Trophoblast cell (in vitro differentiated cells and primary cell): ENCODE results near the gene ALG1.

ENCODE experiments used
- DNase-seq, 2 donors: peaks; one replicate each; pipeline ENCODE4 v3.0.0-alpha.2; 2016
- H2AFZ ChIP-seq: 2 replicates; pipeline ENCODE4 v1.6.1; 2013; ENCODE audit warnings: low read length, moderate library complexity, mild to moderate bottlenecking; ENCODE audit not compliant: insufficient read depth, poor library complexity
- H2AK5ac ChIP-seq: 2 replicates; pipeline ENCODE4 v1.6.1; 2013; ENCODE audit warnings: mild to moderate bottlenecking, low read length
- H2BK120ac ChIP-seq: 2 replicates; pipeline ENCODE4 v1.6.1; 2013; ENCODE audit warnings: low read length, mild to moderate bottlenecking, moderate library complexity; ENCODE audit not compliant: insufficient read depth, poor library complexity
- H2BK12ac ChIP-seq: 2 replicates; pipeline ENCODE4 v1.6.1; 2013; ENCODE audit warnings: mild to moderate bottlenecking, low read length, moderate library complexity
- H2BK5ac ChIP-seq: 2 replicates; pipeline ENCODE4 v1.6.1; 2013; ENCODE audit warnings: low read length, low read depth, moderate library complexity, mild to moderate bottlenecking; ENCODE audit not compliant: poor library complexity
- H3K14ac ChIP-seq: 2 replicates; pipeline ENCODE4 v1.6.1; 2013; ENCODE audit warnings: mild to moderate bottlenecking, low read length
- H3K18ac ChIP-seq: 2 replicates; pipeline ENCODE4 v1.6.1; 2013; ENCODE audit warnings: mild to moderate bottlenecking, low read length
- H3K23ac ChIP-seq: 2 replicates; pipeline ENCODE4 v1.6.1; 2013; ENCODE audit warnings: low read length
- H3K27ac ChIP-seq: 2 replicates; pipeline ENCODE4 v1.5.1; 2013; ENCODE audit warnings: low read depth, mild to moderate bottlenecking, inconsistent platforms, low read length, moderate library complexity
- H3K27me3 ChIP-seq: 2 replicates; pipeline ENCODE4 v1.6.1; 2013; ENCODE audit warnings: inconsistent platforms, mild to moderate bottlenecking, low read length, moderate library complexity; ENCODE audit not compliant: insufficient read depth
- H3K36me3 ChIP-seq, 2 experiments: 1 replicate in 1 of 2; 2 replicates in 1 of 2; pipeline ENCODE4 v1.6.1; 2013; ENCODE audit warnings: low read length in 2 of 2, mild to moderate bottlenecking in 2 of 2, moderate library complexity in 1 of 2; ENCODE audit not compliant: insufficient read depth in 2 of 2, control insufficient read depth in 1 of 2
- H3K4ac ChIP-seq: 2 replicates; pipeline ENCODE4 v1.6.1; 2013; ENCODE audit warnings: low read depth, mild to moderate bottlenecking, low read length, moderate library complexity
- H3K4me1 ChIP-seq, 2 experiments: 1 replicate in 1 of 2; 2 replicates in 1 of 2; pipeline ENCODE4 v1.6.1; 2013; ENCODE audit warnings: low read length in 2 of 2, mild to moderate bottlenecking in 2 of 2, moderate library complexity in 1 of 2; ENCODE audit not compliant: insufficient read depth in 2 of 2, control insufficient read depth in 1 of 2
- H3K4me2 ChIP-seq: 2 replicates; pipeline ENCODE4 v1.6.1; 2013; ENCODE audit warnings: inconsistent platforms, mild to moderate bottlenecking, low read length, moderate library complexity
- H3K4me3 ChIP-seq: 2 replicates; pipeline ENCODE4 v1.5.1; 2013; ENCODE audit warnings: mild to moderate bottlenecking, low read depth, low read length, inconsistent platforms
- H3K79me1 ChIP-seq: one replicate; pipeline ENCODE4 v1.6.1; 2013; ENCODE audit warnings: low read length
- H3K79me2 ChIP-seq: 2 replicates; pipeline ENCODE4 v1.6.1; 2013; ENCODE audit warnings: low read length, mild to moderate bottlenecking; ENCODE audit not compliant: control insufficient read depth, insufficient read depth, poor library complexity
- H3K9ac ChIP-seq: 2 replicates; pipeline ENCODE4 v1.6.1; 2013; ENCODE audit warnings: mild to moderate bottlenecking, low read length
- H3K9me3 ChIP-seq: 2 replicates; pipeline ENCODE4 v1.6.1; 2013; ENCODE audit warnings: low read depth, mild to moderate bottlenecking, control low read depth, inconsistent platforms, low read length; ENCODE audit not compliant: insufficient read depth
- H4K12ac ChIP-seq: 2 replicates; pipeline ENCODE4 v1.6.1; 2013; ENCODE audit warnings: low read depth, mild to moderate bottlenecking, low read length, moderate library complexity
- H4K8ac ChIP-seq: 2 replicates; pipeline ENCODE4 v1.6.1; 2013; ENCODE audit warnings: low read depth, mild to moderate bottlenecking, low read length, moderate library complexity
- H4K91ac ChIP-seq: one replicate; pipeline ENCODE4 v1.6.1; 2013; ENCODE audit warnings: low read depth, mild to moderate bottlenecking, low read length, moderate library complexity
- WGBS: extraction: QIAGEN DNeasy Blood & Tissue Kit; methylation state at CpG from one replicate; pipeline ENCODE4 v1.1.7; 2013; ENCODE audit warnings: missing lambda C conversion rate; ENCODE audit not compliant: insufficient read length, insufficient coverage; ENCODE audit errors: extremely low coverage; 5-methylcytosine and 5-hydroxymethylcytosine counted together

ALG1 gene

GRCh38 chr16:5034167-5034523, 37.5 kb upstream of the ALG1 start:
- Histone ChIP-seq H3K79me2 (peaks cover 7% of the 10 kb centered on the region), H2BK12ac (no peak overlapping the region), H2BK5ac (no peak overlapping the region), H2AFZ (no peak overlapping the region), H3K4me3 (no peak overlapping the region), H3K23ac (no peak overlapping the region), H3K4me1 (peaks cover 5 to 7% of the 10 kb centered on the region in 2 experiments), H3K4me2 (peak overlapping the region; percentile 91), H3K79me1 (peaks cover 5% of the 10 kb centered on the region), H4K8ac (peak overlapping the region; percentile 58), H4K12ac (no peak overlapping the region), H3K9ac (no peak overlapping the region), H3K27me3 (no peaks in the 10 kb centered on the region), H3K18ac (no peak overlapping the region), H4K91ac (no peak overlapping the region), H2BK120ac (no peak overlapping the region), H3K27ac (no peak overlapping the region), H3K9me3 (no peaks in the 10 kb centered on the region), H3K36me3 (peaks cover 0 to 2% of the 10 kb centered on the region in 2 experiments), H3K14ac (no peak overlapping the region), H2AK5ac (no peak overlapping the region), H3K4ac (no peak overlapping the region)
- DNase-seq, result no peak
- WGBS, result no CpG with 5 or more reads among the region's 2 CpGs

DNA sequence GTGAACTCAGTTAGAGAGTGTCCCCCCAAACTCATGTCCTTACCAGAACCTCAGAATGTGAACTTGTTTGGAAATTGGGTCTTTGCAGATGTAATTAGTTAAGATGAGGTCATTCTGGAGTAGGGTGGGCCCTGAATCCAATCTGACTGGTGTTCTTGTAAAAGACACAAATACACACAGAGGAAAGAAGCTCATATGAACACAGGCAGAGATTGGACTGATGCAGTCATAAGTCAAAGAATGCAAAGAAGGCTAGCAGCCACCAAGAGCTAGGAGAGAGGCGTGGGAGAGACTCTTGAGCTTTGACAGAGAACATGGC, 35.8 kb upstream of the ALG1 start:
- no peaks in the 10 kb centered on the region for H3K27me3 ChIP-seq
- no peak overlapping the region for H3K14ac ChIP-seq
- peaks cover 7% of the 10 kb centered on the region for H3K79me2 ChIP-seq
- no peak overlapping the region for H3K4me3 ChIP-seq
- H3K23ac ChIP-seq, result no peak overlapping the region
- no peak overlapping the region for H2BK120ac ChIP-seq
- peaks cover 0 to 2% of the 10 kb centered on the region in 2 experiments for H3K36me3 ChIP-seq
- H3K18ac ChIP-seq, result no peak overlapping the region
- no peak overlapping the region for H4K12ac ChIP-seq
- no peak overlapping the region for H2BK5ac ChIP-seq
- H2AK5ac ChIP-seq, result no peak overlapping the region
- peaks cover 5 to 7% of the 10 kb centered on the region in 2 experiments for H3K4me1 ChIP-seq
- H3K4ac ChIP-seq, result no peak overlapping the region
- no peak overlapping the region for H4K8ac ChIP-seq
- H2AFZ ChIP-seq, result no peak overlapping the region
- H3K4me2 ChIP-seq, result no peak overlapping the region
- WGBS, result no CpG with 5 or more reads among the region's 1 CpG
- peaks cover 5% of the 10 kb centered on the region for H3K79me1 ChIP-seq
- DNase-seq, result no peak
- no peak overlapping the region for H3K9ac ChIP-seq
- H4K91ac ChIP-seq, result no peak overlapping the region
- no peak overlapping the region for H3K27ac ChIP-seq
- H3K9me3 ChIP-seq, result no peaks in the 10 kb centered on the region
- no peak overlapping the region for H2BK12ac ChIP-seq

GRCh38 chr16:5036228-5037156, 35.2 kb upstream of the ALG1 start:
- no peak for DNase-seq
- H2BK5ac ChIP-seq, result no peak overlapping the region
- peaks cover 5 to 7% of the 10 kb centered on the region in 2 experiments for H3K4me1 ChIP-seq
- H2AFZ ChIP-seq, result no peak overlapping the region
- no peak overlapping the region for H3K4me2 ChIP-seq
- H3K14ac ChIP-seq, result no peak overlapping the region
- peaks cover 5% of the 10 kb centered on the region for H3K79me1 ChIP-seq
- no peak overlapping the region for H2BK120ac ChIP-seq
- no peak overlapping the region for H3K9ac ChIP-seq
- WGBS, result no CpG with 5 or more reads among the region's 12 CpGs
- H2BK12ac ChIP-seq, result no peak overlapping the region
- no peaks in the 10 kb centered on the region for H3K9me3 ChIP-seq
- H4K91ac ChIP-seq, result no peak overlapping the region
- peaks cover 0 to 2% of the 10 kb centered on the region in 2 experiments for H3K36me3 ChIP-seq
- peaks cover 7% of the 10 kb centered on the region for H3K79me2 ChIP-seq
- no peak overlapping the region for H3K18ac ChIP-seq
- H3K4ac ChIP-seq, result no peak overlapping the region
- H4K8ac ChIP-seq, result no peak overlapping the region
- H3K27me3 ChIP-seq, result no peaks in the 10 kb centered on the region
- H3K23ac ChIP-seq, result no peak overlapping the region
- H3K27ac ChIP-seq, result no peak overlapping the region
- no peak overlapping the region for H3K4me3 ChIP-seq
- no peak overlapping the region for H4K12ac ChIP-seq
- H2AK5ac ChIP-seq, result no peak overlapping the region

DNA sequence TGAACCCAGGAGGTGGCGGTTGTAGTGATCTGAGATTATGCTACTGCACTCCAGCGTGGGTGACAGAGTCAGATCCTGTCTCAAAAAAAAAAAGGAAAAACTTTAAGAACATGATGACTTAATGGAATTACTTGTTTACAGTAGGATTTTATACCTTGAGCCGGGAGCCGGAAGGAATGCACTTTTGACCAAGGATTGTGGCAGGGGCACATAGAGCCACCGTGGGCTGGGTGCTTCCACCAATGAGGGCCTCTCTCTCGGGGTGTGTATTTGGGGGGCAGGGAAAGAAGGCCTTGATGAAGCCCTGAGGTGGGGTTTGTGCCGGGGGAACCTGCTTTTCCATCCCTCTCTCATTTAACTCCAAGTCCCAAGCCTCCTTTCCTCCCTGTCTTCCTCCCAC, 31.2 kb upstream of the ALG1 start:
- H3K18ac ChIP-seq, result no peak overlapping the region
- no peak overlapping the region for H2BK12ac ChIP-seq
- H4K8ac ChIP-seq, result no peak overlapping the region
- no peak overlapping the region for H2BK5ac ChIP-seq
- no peak overlapping the region for H3K4me3 ChIP-seq
- no peak overlapping the region for H3K23ac ChIP-seq
- no peak overlapping the region for H3K4me2 ChIP-seq
- no peaks in the 10 kb centered on the region for H3K79me1 ChIP-seq
- WGBS, result no CpG with 5 or more reads among the region's 7 CpGs
- no peak overlapping the region for H3K27ac ChIP-seq
- H2AK5ac ChIP-seq, result no peak overlapping the region
- DNase-seq, result no peak
- no peaks in the 10 kb centered on the region for H3K27me3 ChIP-seq
- no peak overlapping the region for H4K91ac ChIP-seq
- H2BK120ac ChIP-seq, result no peak overlapping the region
- H4K12ac ChIP-seq, result no peak overlapping the region
- H3K9ac ChIP-seq, result no peak overlapping the region
- no peak overlapping the region for H3K4ac ChIP-seq
- H3K9me3 ChIP-seq, result no peaks in the 10 kb centered on the region
- no peaks in the 10 kb centered on the region for H3K36me3 ChIP-seq
- no peak overlapping the region for H3K14ac ChIP-seq
- no peak overlapping the region for H2AFZ ChIP-seq
- H3K4me1 ChIP-seq, result no peaks in the 10 kb centered on the region
- no peaks in the 10 kb centered on the region for H3K79me2 ChIP-seq
